RWPE1 (cell line): ENCODE results near the gene DSG2.

Source experiments
- CTCF ChIA-PET: fragments of 350-600 bp; sonication (Branson Sonifier 250); formaldehyde crosslinking; extraction: SDS; loops from one replicate; lab custom pipeline; 2021; lab: Yijun Ruan, JAX
- POLR2A ChIA-PET: fragments of 400-600 bp; formaldehyde crosslinking; extraction: SDS; loops from one replicate; lab custom pipeline; 2020; ENCODE audit warnings: antibody characterized with exemption; ENCODE audit not compliant: low non-redundant PET; lab: Yijun Ruan, JAX
- DNase-seq: peaks from one replicate; pipeline ENCODE4 v3.0.0; 2012; ENCODE audit warnings: low spot score
- H3K27ac ChIP-seq: fragments of 450-650 bp; 2 replicates; pipeline ENCODE4 v1.5.1; 2017
- TF ChIP-seq, protein P1 (sequence below): fragments of 450-650 bp; conservative IDR thresholded peaks from 2 replicates; pipeline ENCODE4 v1.5.1; 2017; ENCODE audit warnings: low read depth, mild to moderate bottlenecking

Gene DSG2

DNA sequence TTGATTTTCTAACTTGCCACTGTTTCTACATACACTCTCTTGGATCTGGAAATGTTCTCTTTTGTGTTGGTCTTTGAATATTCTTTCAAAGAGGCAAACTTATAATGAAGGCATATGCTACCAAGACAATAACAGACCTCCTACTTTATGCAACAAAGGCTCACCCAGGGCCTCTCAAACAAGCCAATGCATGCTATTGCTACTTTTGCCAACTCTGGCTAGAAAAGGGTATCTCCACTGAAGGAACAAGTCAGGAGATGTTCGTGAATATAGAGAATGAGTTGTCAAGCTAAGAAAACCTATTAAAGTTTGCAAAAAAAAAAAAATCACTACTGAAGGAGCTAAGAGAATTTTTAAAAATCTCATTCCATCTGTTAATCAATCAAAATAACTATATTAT, 15.9 kb upstream of the DSG2 start:
- TF ChIP-seq, protein P1, sequence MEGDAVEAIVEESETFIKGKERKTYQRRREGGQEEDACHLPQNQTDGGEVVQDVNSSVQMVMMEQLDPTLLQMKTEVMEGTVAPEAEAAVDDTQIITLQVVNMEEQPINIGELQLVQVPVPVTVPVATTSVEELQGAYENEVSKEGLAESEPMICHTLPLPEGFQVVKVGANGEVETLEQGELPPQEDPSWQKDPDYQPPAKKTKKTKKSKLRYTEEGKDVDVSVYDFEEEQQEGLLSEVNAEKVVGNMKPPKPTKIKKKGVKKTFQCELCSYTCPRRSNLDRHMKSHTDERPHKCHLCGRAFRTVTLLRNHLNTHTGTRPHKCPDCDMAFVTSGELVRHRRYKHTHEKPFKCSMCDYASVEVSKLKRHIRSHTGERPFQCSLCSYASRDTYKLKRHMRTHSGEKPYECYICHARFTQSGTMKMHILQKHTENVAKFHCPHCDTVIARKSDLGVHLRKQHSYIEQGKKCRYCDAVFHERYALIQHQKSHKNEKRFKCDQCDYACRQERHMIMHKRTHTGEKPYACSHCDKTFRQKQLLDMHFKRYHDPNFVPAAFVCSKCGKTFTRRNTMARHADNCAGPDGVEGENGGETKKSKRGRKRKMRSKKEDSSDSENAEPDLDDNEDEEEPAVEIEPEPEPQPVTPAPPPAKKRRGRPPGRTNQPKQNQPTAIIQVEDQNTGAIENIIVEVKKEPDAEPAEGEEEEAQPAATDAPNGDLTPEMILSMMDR, result no peak
- ChIA-PET CTCF (no interaction called here), POLR2A (interaction anchor here (0.6 kb wide), 1 partner anchor 11 kb away, joined by 3 read pairs; no protein-coding TSS in a partner anchor)
- peak overlapping the region; percentile 88 for H3K27ac ChIP-seq
- no peak for DNase-seq

DNA sequence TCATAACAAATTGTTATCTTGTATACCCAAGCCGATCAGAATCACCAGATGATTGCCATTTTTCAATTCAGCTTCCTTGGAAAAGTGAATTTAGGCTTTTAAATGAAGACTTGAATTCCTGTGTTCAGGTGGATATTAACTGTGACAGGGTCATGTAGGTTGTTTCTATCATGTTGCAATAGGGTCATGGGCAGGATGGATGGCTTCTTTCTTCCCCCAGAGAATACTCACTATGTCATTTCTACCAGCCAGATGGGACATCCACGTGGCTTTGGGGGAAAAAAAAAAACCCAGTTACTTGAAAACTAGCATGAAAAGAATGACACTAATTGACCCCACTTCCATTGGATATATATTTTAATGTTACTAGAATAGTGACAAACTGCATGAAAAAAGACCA, 14.6 kb upstream of the DSG2 start:
- ChIA-PET CTCF (no interaction called here), POLR2A (no interaction called here)
- TF ChIP-seq, protein P1, result no peak
- no peak for DNase-seq
- H3K27ac ChIP-seq, result no peak overlapping the region

DNA sequence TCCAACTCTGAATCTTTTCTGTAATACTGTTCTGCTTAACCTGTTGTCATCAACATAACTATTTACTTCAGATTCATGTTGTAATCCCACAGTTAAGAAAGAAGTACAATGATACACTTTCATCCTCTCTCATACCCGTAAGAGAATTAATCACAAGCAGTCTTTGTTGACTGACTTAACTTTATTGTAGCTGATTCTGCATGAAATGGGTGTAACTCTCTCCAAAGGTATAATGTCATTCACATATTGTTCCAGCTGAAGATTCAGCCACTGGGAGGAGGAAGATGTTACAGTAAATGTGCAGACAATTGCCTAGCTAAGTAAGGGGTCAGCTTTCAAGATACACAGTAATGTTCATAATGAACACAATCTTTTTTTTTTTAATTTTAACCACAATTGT, 13.5 kb upstream of the DSG2 start:
- no peak for DNase-seq
- ChIA-PET CTCF (interaction anchor here (0.6 kb wide), 1 partner anchor 14 kb away, joined by 3 read pairs; no protein-coding TSS in a partner anchor), POLR2A (no interaction called here)
- TF ChIP-seq, protein P1, result no peak
- H3K27ac ChIP-seq, result no peak overlapping the region

DNA sequence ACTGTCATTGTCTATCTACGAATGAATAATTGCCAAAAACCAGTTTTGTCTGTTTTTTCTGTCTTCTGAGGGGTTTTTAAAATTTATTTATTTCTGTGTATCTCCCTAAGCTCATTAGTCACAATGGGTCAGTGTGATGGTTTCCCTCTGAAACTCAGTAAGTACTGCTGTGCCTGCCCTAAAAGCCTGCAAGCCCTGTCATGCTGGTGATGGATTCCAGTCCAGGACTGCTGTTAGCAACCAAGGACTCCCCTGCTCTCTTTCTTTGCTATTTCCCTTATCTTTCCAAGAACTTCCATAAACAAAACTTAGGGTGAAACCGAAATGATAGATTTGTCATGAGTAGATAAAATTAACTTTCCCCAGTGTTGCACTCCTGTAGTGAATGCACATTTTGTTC, 11.8 kb upstream of the DSG2 start:
- H3K27ac ChIP-seq, result peak overlapping the region; percentile 82
- ChIA-PET CTCF (interaction anchor here (0.5 to 0.7 kb wide), 2 partner anchors 25 to 234 kb away, joined by 3 read pairs; no protein-coding TSS in a partner anchor), POLR2A (no interaction called here)
- peak; percentile 33 for DNase-seq
- TF ChIP-seq, protein P1, result no peak

DNA sequence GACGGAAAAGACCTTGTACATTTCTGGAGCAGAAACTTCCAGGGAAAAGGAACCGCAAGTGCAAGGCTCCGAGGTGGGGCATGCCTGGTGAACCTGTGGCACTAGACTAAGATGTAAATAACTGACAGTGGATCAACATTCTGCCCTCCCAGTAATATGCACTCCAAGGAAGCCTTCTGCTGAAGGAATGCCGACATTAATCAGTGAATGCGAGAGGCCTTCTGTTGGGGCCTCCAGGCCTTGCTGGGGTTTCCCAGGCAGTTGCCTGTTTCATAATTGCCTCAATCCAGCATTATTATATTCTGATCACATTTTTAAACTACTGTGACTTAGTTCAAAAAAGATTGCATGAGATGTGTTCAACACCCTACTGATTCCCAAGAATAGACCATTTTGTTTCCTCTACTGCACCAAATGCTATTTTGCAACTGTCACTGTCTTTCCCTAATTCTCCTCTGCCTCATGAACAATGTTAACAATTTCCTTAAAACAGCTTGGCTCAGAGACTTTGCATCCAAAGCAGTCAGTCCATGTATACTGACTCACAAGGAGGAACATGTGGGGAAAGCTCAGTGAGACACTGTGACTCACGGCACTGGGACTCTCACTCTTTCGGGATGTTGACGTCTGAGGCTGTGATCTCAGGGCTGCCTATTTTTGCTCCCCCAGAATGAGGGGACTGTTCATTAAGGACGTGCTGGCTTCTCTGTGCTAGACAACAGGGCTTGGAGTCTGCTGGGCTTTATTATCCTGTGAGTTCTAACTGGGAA, 10.5 kb upstream of the DSG2 start:
- peak overlapping the region; percentile 82 for H3K27ac ChIP-seq
- TF ChIP-seq, protein P1, result no peak
- POLR2A ChIA-PET, result no interaction called here
- CTCF ChIA-PET, result no interaction called here
- DNase-seq, result peak; percentile 75

DNA sequence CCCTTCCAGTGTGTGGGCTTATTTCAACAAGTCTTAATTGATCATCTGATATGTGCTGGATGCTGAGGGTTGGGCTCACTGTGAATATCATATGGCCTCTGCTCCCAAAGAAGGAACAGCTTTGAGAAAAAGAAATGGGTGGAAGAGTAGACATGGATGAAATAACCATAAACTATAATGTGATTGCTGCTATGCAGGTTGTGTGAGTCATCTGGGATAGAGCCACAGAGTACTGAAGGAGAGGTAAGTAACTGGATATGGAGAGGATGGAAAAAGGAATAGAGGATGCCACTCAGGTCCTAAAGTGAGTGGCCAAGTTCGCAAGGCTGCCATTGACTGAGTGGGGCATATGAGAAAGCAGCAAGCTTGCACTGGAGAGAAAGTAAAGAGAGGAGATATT, 8.7 kb upstream of the DSG2 start:
- ChIA-PET POLR2A (no interaction called here), CTCF (no interaction called here)
- DNase-seq, result no peak
- no peak overlapping the region for H3K27ac ChIP-seq
- TF ChIP-seq, protein P1, result no peak
